NCI-H187 (cell line): ENCODE results near the gene PXMP2.
"Not testable (repeated sequence)": the region's sequence is repeated elsewhere in the genome, so short reads cannot be mapped to it uniquely, and the experiment has no call there.

ENCODE experiments used
- DNase-seq, 2 experiments: peaks; one replicate each; lab custom pipeline; 2025; lab: John Stamatoyannopoulos, UW

The PXMP2 gene

DNA sequence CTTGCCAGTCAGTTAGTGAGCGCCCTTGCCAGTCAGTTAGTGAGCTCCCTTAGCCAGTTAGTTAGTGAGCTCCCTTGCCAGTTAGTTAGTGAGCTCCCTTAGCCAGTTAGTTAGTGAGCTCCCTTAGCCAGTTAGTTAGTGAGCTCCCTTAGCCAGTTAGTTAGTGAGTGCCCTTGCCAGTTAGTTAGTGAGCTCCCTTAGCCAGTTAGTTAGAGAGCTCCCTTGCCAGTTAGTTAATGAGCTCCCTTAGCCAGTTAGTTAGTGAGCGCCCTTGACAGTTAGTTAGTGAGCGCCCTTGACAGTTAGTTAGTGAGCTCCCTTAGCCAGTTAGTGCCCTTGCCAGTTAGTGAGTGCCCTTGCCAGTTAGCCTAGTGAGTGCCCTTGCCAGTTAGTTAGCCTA, 7.5 kb downstream of the PXMP2 start:
- not testable (repeated sequence) for DNase-seq

- no peak for DNase-seq
These were observed 8.0 kb downstream of the PXMP2 start for GRCh38 chr12:132695431-132695830.

GRCh38 chr12:132698341-132698740, 11.0 kb downstream of the PXMP2 start:
- DNase-seq, result no peak

DNA sequence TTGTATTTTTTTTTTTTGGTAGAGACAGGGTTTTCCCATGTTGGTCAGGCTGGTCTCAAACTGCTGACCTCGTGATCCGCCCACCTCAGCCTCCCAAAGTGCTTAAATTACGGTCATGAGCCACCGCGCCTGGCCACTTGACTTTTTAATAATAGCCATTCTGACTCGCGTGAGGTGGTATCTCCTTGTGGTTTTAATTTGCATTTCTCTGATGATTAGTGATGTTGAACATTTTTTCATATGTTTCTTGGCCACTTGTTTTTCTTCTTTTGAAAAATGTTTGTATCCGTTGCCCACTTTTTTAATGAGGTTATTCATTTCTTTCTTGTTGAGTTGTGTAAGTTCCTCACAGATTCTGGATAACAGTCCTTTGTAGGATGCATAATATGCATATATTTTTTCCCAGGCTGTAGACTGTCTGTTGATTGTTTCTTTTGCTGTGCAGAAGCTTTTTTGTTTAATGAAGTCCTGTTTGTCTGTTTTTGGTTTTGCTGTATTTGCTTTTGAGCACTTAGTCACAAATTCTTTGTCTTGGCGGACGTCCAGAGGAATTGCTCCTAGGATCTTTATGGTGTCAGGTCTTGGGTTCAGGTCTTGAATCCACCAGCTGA, 12.9 kb downstream of the PXMP2 start:
- no peak for DNase-seq

DNA sequence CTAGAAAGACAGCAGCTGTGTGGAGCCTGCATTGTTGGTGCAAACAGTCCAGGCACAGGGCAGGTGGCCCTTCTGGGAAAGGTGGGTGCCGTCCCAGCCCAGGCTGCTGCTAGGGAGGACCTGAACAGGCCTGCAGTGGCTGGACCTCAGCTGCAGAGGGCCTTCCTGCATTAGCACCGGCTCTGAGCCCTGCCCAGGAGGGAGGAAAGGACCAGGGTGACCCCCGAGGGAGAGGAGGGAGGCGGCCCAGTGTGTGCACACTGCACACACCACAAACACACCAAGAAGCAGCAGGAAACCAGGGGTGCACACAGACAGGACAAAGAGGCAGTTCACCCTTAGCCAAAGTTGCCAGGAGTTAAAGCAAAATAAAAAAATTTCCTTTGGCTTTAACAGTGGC, 15.3 kb downstream of the PXMP2 start:
- DNase-seq, result no peak

DNA sequence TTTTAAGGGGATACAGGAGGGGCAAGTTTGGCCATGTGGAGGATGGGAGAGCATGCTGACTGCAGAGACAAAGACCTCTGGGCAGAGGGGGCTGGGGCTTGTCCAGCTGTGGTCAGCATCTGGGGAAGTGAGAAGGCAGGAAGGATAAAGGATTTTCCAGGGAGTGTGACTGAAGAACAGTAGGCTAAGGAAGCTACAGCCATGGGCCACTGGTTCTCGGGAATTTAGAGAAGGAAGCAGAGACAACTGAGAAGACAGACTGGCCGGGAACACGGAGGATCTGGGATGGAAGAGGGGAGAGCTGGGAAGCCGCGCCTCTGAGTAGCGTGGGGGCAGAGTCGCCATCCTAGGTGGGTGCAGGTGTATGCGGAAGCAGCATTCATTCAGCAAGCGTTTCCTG, 16.3 kb downstream of the PXMP2 start:
- no peak for DNase-seq

DNA sequence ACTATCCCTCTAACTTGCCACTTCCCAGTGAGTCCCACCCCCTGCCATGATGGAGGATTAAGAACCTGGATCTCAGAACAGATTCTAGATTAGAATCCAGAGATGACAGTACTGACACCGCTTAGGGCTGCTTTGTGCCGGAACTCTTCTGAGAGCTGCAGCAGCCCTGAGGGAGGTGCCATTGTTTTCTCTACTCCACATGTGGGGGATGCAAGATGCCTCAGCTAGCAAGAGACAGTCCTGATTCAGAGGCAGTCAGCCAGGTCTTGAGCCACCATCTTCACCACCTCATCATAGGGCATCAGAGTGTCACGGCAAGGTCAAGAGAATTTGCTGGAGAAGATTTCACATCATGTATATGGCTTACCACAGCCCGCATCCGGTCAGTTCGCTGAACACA, 19.9 kb downstream of the PXMP2 start:
- DNase-seq, result no peak

DNA sequence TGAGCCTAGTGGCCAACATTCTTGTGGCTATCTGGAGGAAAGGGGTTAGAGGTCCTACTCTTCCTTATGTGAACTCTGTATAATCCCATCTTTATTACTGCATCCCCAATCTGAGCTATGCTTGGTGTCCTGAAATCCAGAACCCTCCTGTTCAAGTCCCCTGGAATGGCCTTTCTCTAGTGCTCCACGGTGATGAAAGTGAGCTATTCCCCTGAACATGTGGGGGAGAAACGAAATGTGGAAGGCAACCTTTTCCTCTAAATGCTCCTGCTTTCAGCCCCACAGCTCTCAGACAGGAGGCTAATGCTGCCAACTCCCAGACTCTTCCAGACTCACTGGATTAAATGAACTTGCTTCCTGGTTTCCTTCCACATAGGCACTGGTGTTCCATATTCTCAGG, 20.8 kb downstream of the PXMP2 start:
- DNase-seq, result no peak

GRCh38 chr12:132710043-132710404, 22.6 kb downstream of the PXMP2 start:
- no peak for DNase-seq

- peak; percentile 68 to 92 for DNase-seq
These were observed 23.2 kb downstream of the PXMP2 start, which contains the start of gene PGAM5 for GRCh38 chr12:132710405-132711079. TSS of gene PGAM5 (plus strand) at chr12:132710842. CDS start at chr12:132710877, 35 bp downstream.

- peak in 1 of 2 experiments; percentile 15 for DNase-seq
These were observed 23.9 kb downstream of the PXMP2 start for GRCh38 chr12:132711080-132711843.

- DNase-seq, result no peak
These were observed 25.7 kb downstream of the PXMP2 start for GRCh38 chr12:132713123-132713522.

GRCh38 chr12:132715874-132716273, 28.5 kb downstream of the PXMP2 start:
- no peak for DNase-seq

- DNase-seq, result no peak
These were observed 29.0 kb downstream of the PXMP2 start for GRCh38 chr12:132716356-132716755.

DNA sequence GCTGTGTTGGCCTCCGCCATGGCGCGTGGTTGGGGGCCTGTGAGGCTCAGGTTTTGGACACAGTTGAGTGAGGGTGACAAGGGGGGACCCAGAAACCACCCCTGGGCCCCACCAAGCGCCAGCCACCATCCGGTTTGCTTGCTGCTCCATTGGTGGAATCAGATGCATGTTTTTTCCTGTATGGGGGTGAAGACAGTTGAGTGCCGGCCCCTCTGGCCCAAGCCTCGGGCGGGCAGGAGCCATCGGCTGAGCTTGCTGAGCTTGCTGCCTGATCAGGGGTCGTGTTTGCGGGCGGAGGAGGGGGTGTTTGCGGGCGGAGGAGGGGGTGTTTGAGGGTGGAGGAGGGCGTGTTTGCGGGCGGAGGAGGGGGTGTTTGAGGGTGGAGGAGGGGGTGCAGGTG, 29.6 kb downstream of the PXMP2 start:
- DNase-seq, result no peak

DNA sequence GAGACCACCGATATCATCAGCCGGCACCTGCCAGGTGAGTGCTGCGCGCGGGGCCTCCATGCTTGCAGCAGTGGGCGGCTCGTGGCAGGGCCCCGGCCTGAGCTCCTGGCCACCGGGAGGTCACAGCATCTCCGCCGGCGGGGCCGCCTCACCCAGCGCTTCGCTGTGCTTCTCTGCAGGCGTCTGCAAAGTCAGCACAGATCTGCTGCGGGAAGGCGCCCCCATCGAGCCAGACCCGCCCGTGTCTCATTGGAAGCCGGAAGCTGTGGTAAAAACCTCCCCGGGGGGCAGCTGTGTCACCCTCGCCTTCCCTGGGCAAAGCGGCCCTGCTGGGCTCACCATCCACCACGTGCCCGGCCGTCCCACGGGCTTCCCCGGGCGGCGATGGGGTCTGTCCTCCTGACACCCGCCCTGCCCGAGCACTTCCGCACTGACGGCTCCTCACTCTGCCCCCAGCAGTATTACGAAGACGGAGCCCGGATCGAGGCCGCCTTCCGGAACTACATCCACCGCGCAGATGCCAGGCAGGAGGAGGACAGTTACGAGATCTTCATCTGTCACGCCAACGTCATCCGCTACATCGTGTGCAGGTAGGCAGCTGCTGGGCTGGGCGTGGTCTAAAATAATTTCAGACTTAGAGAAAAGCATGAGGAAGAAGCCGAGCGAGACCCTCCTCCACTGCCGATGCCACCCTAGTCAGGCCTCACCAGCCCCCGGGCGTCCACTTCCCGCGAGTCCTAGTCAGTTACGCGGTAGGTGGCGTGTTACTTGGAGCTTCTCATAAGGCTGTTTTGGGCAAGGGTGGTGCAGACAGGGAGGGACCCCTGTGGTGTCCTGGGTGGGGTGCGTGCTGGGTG, 30.4 kb downstream of the PXMP2 start:
- no peak for DNase-seq

DNA sequence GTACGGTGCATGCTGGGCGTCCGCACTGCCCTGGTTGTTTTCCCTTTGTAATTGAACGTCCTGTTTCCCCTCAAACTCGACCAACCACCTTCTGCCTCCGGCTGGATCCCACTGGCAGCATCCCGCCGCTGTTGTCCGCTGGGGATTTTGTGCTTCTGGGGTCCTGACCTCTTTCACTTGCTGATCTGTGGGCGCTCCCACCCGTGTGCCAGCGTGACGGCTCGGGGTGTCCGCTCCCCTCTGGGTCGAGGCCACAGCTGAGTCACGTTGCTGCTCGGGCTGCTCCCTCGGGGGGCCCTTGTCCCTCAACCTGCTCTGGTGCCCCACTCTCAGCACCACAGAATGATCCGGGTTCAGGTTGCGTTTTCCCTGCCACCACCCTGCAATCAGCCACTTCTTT, 31.3 kb downstream of the PXMP2 start:
- DNase-seq, result no peak

GRCh38 chr12:132719141-132719953, 32.0 kb downstream of the PXMP2 start:
- no peak for DNase-seq

DNA sequence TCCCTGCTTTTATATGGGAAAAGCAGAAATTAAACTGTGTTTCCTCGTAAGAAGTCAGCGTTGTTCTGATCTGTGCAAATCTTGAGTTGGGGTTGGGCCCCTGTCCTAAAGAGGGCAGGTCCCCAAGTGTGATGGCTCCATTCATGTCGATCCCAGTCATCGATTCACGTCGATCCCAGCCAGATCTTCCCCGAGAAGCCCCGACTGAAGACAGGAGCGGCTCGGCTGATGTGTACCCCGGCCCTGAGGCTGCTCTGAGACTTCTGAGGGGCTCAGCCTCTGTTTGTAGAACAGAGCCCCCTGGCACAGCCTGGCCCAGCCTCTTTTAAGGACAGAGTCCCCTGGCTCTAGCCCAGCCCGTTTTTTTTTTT, 32.6 kb downstream of the PXMP2 start:
- no peak for DNase-seq

DNA sequence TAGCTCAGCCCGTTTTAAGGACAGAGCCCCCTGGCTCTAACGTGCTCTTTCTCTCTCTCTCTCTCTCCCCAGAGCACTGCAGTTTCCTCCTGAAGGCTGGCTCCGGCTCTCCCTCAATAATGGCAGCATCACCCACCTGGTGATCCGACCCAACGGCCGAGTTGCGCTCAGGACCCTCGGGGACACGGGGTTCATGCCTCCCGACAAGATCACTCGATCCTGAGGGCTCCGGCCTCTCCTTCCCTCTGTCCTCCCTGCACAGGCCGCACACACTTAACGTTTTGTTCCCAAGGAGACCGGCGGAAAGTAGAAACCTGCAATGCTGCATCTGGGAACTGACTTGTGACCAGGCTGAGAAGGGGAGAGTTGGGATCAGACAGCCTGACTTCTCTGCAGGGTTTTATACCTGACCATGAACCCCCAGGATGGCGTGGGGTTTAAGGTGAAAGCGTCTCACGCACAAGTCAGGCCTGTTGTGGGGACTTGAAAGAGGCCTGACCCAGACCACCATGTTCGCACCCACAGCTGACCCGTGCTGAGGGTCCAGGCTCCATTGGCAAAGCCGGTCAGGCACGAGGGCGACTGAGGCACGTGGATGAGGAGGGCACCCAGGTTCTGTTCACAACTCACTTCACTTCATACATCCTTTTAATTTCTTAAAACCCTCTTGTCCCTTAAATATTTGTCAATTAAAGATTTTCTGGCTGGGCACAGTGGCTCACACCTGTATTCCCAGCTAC, 33.4 kb downstream of the PXMP2 start:
- DNase-seq, result no peak
